H1 (cell line): ENCODE data around the gene MYO1F. TPM values are rescaled to one million over a fixed set of nuclear protein-coding genes. Genes with fewer than 3 reads are reported as not detected.

ENCODE experiments used
- CTCF ChIA-PET: fragments of 300-600 bp; sonication (Branson Sonifier 250); formaldehyde crosslinking; loops from one replicate; lab custom pipeline; 2021; ENCODE audit not compliant: partially characterized antibody; lab: Charles Lee
- POLR2A ChIA-PET: fragments of 300-600 bp; sonication (Branson Sonifier 250); formaldehyde crosslinking; loops from one replicate; lab custom pipeline; 2021; ENCODE audit warnings: inconsistent platforms; ENCODE audit not compliant: partially characterized antibody; lab: Charles Lee
- DNase-seq, 2 experiments: peaks; one replicate each; pipeline versions ENCODE4 v3.0.0 to v3.0.0-alpha.2; 2010 to 2022; ENCODE audit warnings: low spot score in 2 of 2, low read depth in 1 of 2, mixed read lengths in 1 of 2
- FAIRE-seq: peaks from 2 replicates; lab custom pipeline; 2011; peaks lifted over from hg19 to GRCh38; lab: Jason Lieb, UNC
- H2AFZ ChIP-seq: 2 replicates; pipeline ENCODE4 v1.8.1; 2012; ENCODE audit warnings: low read length, inconsistent platforms
- H2AK5ac ChIP-seq: 2 replicates; pipeline ENCODE4 v1.6.1; 2013; ENCODE audit warnings: low read depth, low read length
- H2BK120ac ChIP-seq: replicated peaks from 2 replicates; pipeline ENCODE3; 2013; ENCODE audit warnings: low read depth, low read length, inconsistent platforms
- H2BK12ac ChIP-seq: 2 replicates; pipeline ENCODE4 v1.6.1; 2013; ENCODE audit warnings: low read depth, low read length
- H2BK15ac ChIP-seq: 2 replicates; pipeline ENCODE4 v1.6.1; 2013; ENCODE audit warnings: low read length
- H2BK20ac ChIP-seq: 2 replicates; pipeline ENCODE4 v1.6.1; 2013; ENCODE audit warnings: low read length
- H2BK5ac ChIP-seq: 2 replicates; pipeline ENCODE4 v1.6.1; 2013; ENCODE audit warnings: low read depth, low read length
- H3K14ac ChIP-seq: 2 replicates; pipeline ENCODE4 v1.6.1; 2013; ENCODE audit warnings: inconsistent platforms; ENCODE audit not compliant: insufficient read length
- H3K18ac ChIP-seq: 2 replicates; pipeline ENCODE4 v1.6.1; 2013; ENCODE audit warnings: low read length; ENCODE audit errors: extremely low read depth
- H3K23ac ChIP-seq: 2 replicates; pipeline ENCODE4 v1.6.1; 2013; ENCODE audit warnings: inconsistent platforms; ENCODE audit not compliant: insufficient read length
- H3K23me2 ChIP-seq: 2 replicates; pipeline ENCODE4 v1.6.1; 2013; ENCODE audit warnings: low read depth, low read length
- H3K27ac ChIP-seq: 2 replicates; pipeline ENCODE4 v1.6.1; 2011; ENCODE audit warnings: low read depth, low read length, inconsistent platforms
- H3K27me3 ChIP-seq, 4 experiments: replicated peaks in 1 of 4; 1 replicate in 1 of 4; 2 replicates in 3 of 4; pipeline versions ENCODE4 v1.6.1 to v1.8.1; 2011 to 2013; ENCODE audit warnings: low read length in 3 of 4, mild to moderate bottlenecking in 3 of 4, inconsistent platforms in 2 of 4, mixed read lengths in 2 of 4, moderate library complexity in 1 of 4; ENCODE audit not compliant: control insufficient read depth in 3 of 4, insufficient read depth in 3 of 4; ENCODE audit errors: extremely low read depth in 1 of 4
- H3K36me3 ChIP-seq, 4 experiments: 2 replicates each; pipeline versions ENCODE4 v1.6.1 to v1.8.1; 2011 to 2013; ENCODE audit warnings: mild to moderate bottlenecking in 4 of 4, low read length in 3 of 4, moderate library complexity in 2 of 4, control low read depth in 1 of 4, inconsistent platforms in 1 of 4; ENCODE audit not compliant: insufficient read depth in 4 of 4, control insufficient read depth in 2 of 4
- H3K4ac ChIP-seq: replicated peaks from 2 replicates; pipeline ENCODE3; 2013; ENCODE audit warnings: low read length, low read depth, mixed read lengths, inconsistent platforms; ENCODE audit not compliant: insufficient read length
- H3K4me1 ChIP-seq, 4 experiments: replicated peaks in 1 of 4; 1 replicate in 1 of 4; 2 replicates in 3 of 4; pipeline versions ENCODE4 v1.6.1 to v1.8.1; 2011 to 2013; ENCODE audit warnings: low read length in 3 of 4, inconsistent platforms in 2 of 4, mixed read lengths in 1 of 4; ENCODE audit not compliant: insufficient read depth in 4 of 4, control insufficient read depth in 3 of 4
- H3K4me2 ChIP-seq, 2 experiments: 2 replicates each; pipeline versions ENCODE4 v1.6.1 to v1.8.1; 2011 to 2013; ENCODE audit warnings: low read depth in 2 of 2, low read length in 2 of 2, control low read depth in 1 of 2, inconsistent platforms in 1 of 2, mild to moderate bottlenecking in 1 of 2; ENCODE audit not compliant: insufficient read depth in 1 of 2
- H3K4me3 ChIP-seq, 4 experiments: fragments of 200-600, 300-600 bp in 1 of 4; sonication (generic), shearing (Covaris generic), sonication (Bioruptor Twin) in 1 of 4; 2 replicates each; pipeline versions ENCODE4 v1.5.1 to v1.8.1; 2011 to 2016; ENCODE audit warnings: low read length in 4 of 4, low read depth in 3 of 4, control low read depth in 2 of 4, inconsistent platforms in 2 of 4, mild to moderate bottlenecking in 2 of 4, mixed read lengths in 1 of 4, moderate library complexity in 1 of 4; ENCODE audit not compliant: insufficient read depth in 2 of 4; ENCODE audit errors: extremely low read depth in 1 of 4
- H3K56ac ChIP-seq: replicated peaks from 2 replicates; pipeline ENCODE3; 2013; ENCODE audit warnings: low read depth, mild to moderate bottlenecking, mixed read lengths, low read length, inconsistent platforms; ENCODE audit not compliant: insufficient read length
- H3K79me1 ChIP-seq: 2 replicates; pipeline ENCODE4 v1.6.1; 2013; ENCODE audit warnings: low read depth, low read length, control low read depth
- H3K79me2 ChIP-seq, 2 experiments: 2 replicates each; pipeline versions ENCODE4 v1.6.1 to v1.8.1; 2012 to 2013; ENCODE audit warnings: low read length in 2 of 2, mild to moderate bottlenecking in 2 of 2, inconsistent platforms in 1 of 2; ENCODE audit not compliant: insufficient read depth in 2 of 2, control insufficient read depth in 1 of 2
- H3K9ac ChIP-seq, 4 experiments: replicated peaks in 1 of 4; 1 replicate in 1 of 4; 2 replicates in 3 of 4; pipeline versions ENCODE4 v1.6.1 to v1.8.1; 2011 to 2013; ENCODE audit warnings: low read depth in 3 of 4, low read length in 3 of 4, control low read depth in 2 of 4, mild to moderate bottlenecking in 2 of 4, moderate library complexity in 2 of 4, inconsistent platforms in 1 of 4; ENCODE audit errors: extremely low read depth in 1 of 4
- H3K9me3 ChIP-seq, 2 experiments: 2 replicates each; pipeline versions ENCODE4 v1.6.1 to v1.8.1; 2012 to 2013; ENCODE audit warnings: mild to moderate bottlenecking in 2 of 2, moderate library complexity in 2 of 2, control low read depth in 1 of 2, inconsistent platforms in 1 of 2, low read depth in 1 of 2, low read length in 1 of 2, mixed read lengths in 1 of 2; ENCODE audit not compliant: insufficient read depth in 2 of 2
- H4K20me1 ChIP-seq, 2 experiments: replicated peaks in 1 of 2; 2 replicates each; pipeline versions ENCODE3 to v1.8.1; 2011 to 2013; ENCODE audit warnings: inconsistent platforms in 2 of 2, low read length in 2 of 2, mild to moderate bottlenecking in 1 of 2; ENCODE audit not compliant: insufficient read depth in 2 of 2, control insufficient read depth in 1 of 2
- H4K5ac ChIP-seq: 2 replicates; pipeline ENCODE4 v1.6.1; 2013; ENCODE audit warnings: low read length, low read depth, mixed read lengths, inconsistent platforms; ENCODE audit not compliant: insufficient read length
- H4K8ac ChIP-seq: 2 replicates; pipeline ENCODE4 v1.8.0; 2013; ENCODE audit warnings: mild to moderate bottlenecking, moderate library complexity, low read length, inconsistent platforms; ENCODE audit not compliant: insufficient read depth; ENCODE audit errors: extremely low read depth
- H4K91ac ChIP-seq: replicated peaks from 2 replicates; pipeline ENCODE3; 2013; ENCODE audit warnings: low read length, mixed read lengths, inconsistent platforms; ENCODE audit not compliant: insufficient read length
- CREB1 ChIP-seq: IDR thresholded peaks from 2 replicates; pipeline ENCODE4 v1.6.1; 2012; ENCODE audit warnings: inconsistent platforms
- CTBP2 ChIP-seq: IDR thresholded peaks from 2 replicates; pipeline ENCODE4 v1.7.0; 2011; ENCODE audit warnings: borderline replicate concordance, mild to moderate bottlenecking, moderate library complexity, mixed read lengths, low read length; ENCODE audit not compliant: insufficient read depth, insufficient read length
- PHF8 ChIP-seq: fragments of 200-600 bp; sonication (generic); conservative IDR thresholded peaks from 2 replicates; pipeline ENCODE4 v1.7.1; 2012; ENCODE audit warnings: low read depth, mild to moderate bottlenecking, inconsistent platforms, low read length, moderate library complexity
- RAD21 ChIP-seq, 2 experiments: IDR thresholded peaks in 1 of 2; conservative IDR thresholded peaks in 1 of 2; 2 replicates each; pipeline ENCODE4 v1.6.1; 2011; ENCODE audit warnings: low read depth in 2 of 2, low read length in 2 of 2, improper control_type of control experiment in 1 of 2, inconsistent platforms in 1 of 2, mild to moderate bottlenecking in 1 of 2, moderate library complexity in 1 of 2
- SIX5 ChIP-seq: IDR thresholded peaks from 2 replicates; pipeline ENCODE4 v1.6.1; 2011; ENCODE audit warnings: mild to moderate bottlenecking, low read depth, low read length
- WGBS, 2 experiments: shearing (Covaris generic) in 1 of 2; methylation state at CpG; one replicate each; pipeline versions ENCODE4 v1.1.6 to v1.1.7; 2013 to 2015; ENCODE audit warnings: low lambda C conversion rate in 2 of 2, mixed read lengths in 2 of 2, inconsistent platforms in 1 of 2, low coverage in 1 of 2, missing lambda C conversion rate in 1 of 2; ENCODE audit not compliant: insufficient replicate concordance in 2 of 2, insufficient coverage in 1 of 2, insufficient read length in 1 of 2; ENCODE audit errors: extremely low coverage in 1 of 2, missing lambda C conversion rate in 1 of 2; 5-methylcytosine and 5-hydroxymethylcytosine counted together
- polyA plus RNA-seq, 7 experiments: library from polyadenylated mRNA; depleted of rRNA in 3 of 7; stranded (reverse) in 5 of 7; unstranded in 2 of 7; fragments of >200 nt in 5 of 7; fragments of 200-250 nt in 2 of 7; gene quantifications; 1 replicate in 5 of 7; 2 replicates in 1 of 7; 4 replicates in 1 of 7; pipeline versions ENCODE4 v1.2.1 to v1.2.3, GENCODE V29; 2011 to 2013; ENCODE audit warnings: missing spikeins in 2 of 7, mixed read lengths in 2 of 7
- total RNA-seq: library from RNA; stranded (reverse); fragmentation: NEBNext Ultra II Directional; extraction: Animal tissue kit (Norgen Biotek cat#: 25700); gene quantifications from 2 replicates; pipeline ENCODE4 v1.2.1, GENCODE V29; 2021
- TF ChIP-seq, protein P1 (sequence below): IDR thresholded peaks from 2 replicates; pipeline ENCODE4 v1.6.1; 2011; ENCODE audit warnings: low read length, improper control_type of control experiment

The MYO1F gene
- total and polyA plus RNA-seq, 2 of the 8 experiments (the other 6 are each of a cell fraction or from before 2014, with no cell fraction given) = 1.4 to 4.6 TPM

DNA sequence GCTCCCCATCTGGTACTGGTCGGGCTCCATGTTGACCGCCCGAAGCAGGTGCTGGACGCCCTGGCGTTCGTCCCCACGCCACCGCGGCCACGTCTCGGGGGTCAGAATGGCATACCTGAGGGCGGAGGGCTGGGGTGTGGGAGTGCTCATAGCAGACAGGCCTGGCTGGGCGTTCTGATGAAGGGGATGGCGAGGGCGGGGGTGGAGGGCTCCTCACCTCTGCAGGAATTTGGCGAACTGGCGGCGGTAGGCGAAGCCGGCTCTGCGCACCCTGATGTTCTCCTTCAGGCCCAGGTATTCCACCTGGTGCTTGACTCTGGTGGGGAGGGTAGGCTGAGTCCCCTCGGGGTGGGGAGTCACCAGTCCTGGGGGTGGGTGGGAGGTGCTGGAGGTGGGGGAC lies 41.0 kb downstream of the MYO1F start:
- ChIA-PET POLR2A (no interaction called here), CTCF (no interaction called here)
- H3K27ac ChIP-seq = no peak overlapping the region

More for the DNA sequence above, 41.0 kb downstream of the MYO1F start:
- Histone ChIP-seq H2BK120ac (no peak overlapping the region), H3K79me2 (no peaks in the 10 kb centered on the region), H3K18ac (no peak overlapping the region), H2BK5ac (no peak overlapping the region), H3K36me3 (0 out of 8 replicates have a peak, but pooled peaks cover 0 to 3% (median 0%) of the 10 kb centered on the region in 4 experiments), H2AFZ (no peak overlapping the region), H3K4me1 (0 out of 7 replicates have a peak, but pooled peaks cover 0 to 3% (median 0%) of the 10 kb centered on the region in 4 experiments), H3K79me1 (no peaks in the 10 kb centered on the region), H2BK15ac (no peak overlapping the region), H3K23me2 (no peaks in the 10 kb centered on the region; the same call in 1 of the 2 replicates), H4K91ac (no peak overlapping the region), H4K5ac (no peak overlapping the region), H3K23ac (no peak overlapping the region), H4K8ac (peak overlapping the region; percentile 45), H3K4ac (no peak overlapping the region), H3K56ac (no peak overlapping the region), H3K27me3 (no peaks in the 10 kb centered on the region), H3K4me2 (no peak overlapping the region), H2BK12ac (no peak overlapping the region), H2BK20ac (no peak overlapping the region), H3K9me3 (no peaks in the 10 kb centered on the region), H3K9ac (no peak overlapping the region), H3K4me3 (no peak overlapping the region), H3K14ac (no peak overlapping the region), H2AK5ac (no peak overlapping the region), H4K20me1 (peaks cover 0 to 2% of the 10 kb centered on the region in 2 experiments)
- TF ChIP-seq RAD21 (IDR thresholded peaks at IDR 0.05 in 1 of 2, conservative IDR thresholded peaks at IDR 0.05 in 1 of 2; ENCODE audit: low read depth in 2 of 2, low read length in 2 of 2) (no peak), CREB1 (no peak), CTBP2 (no peak), PHF8 (no peak), SIX5 (no peak)
- TF ChIP-seq, protein P1, sequence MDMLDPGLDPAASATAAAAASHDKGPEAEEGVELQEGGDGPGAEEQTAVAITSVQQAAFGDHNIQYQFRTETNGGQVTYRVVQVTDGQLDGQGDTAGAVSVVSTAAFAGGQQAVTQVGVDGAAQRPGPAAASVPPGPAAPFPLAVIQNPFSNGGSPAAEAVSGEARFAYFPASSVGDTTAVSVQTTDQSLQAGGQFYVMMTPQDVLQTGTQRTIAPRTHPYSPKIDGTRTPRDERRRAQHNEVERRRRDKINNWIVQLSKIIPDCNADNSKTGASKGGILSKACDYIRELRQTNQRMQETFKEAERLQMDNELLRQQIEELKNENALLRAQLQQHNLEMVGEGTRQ = no peak
- DNase-seq (no peak), FAIRE-seq (no peak)
- 94% methylated on average over 17 of the region's 22 CpGs; no CpG with 5 or more reads in 1 of the 2 experiments for WGBS, 2 experiments
